Gastrocnemius medialis (tissue), 4 donors: ENCODE data around the gene LRRC74A.

Experiments used
- CTCF ChIP-seq, 5 experiments: fragments of 450-650 bp in 3 of 5; fragments of 200-600 bp in 2 of 5; sonication (generic) in 2 of 5; IDR thresholded peaks in 4 of 5; conservative IDR thresholded peaks in 1 of 5; 1 replicate in 4 of 5; 2 replicates in 1 of 5; pipeline ENCODE4 v1.5.1; 2016 to 2019; ENCODE audit warnings: antibody characterized with exemption in 5 of 5, mild to moderate bottlenecking in 3 of 5, moderate library complexity in 3 of 5
- POLR2A ChIP-seq, 2 donors: fragments of 450-650 bp; IDR thresholded peaks; one replicate each; pipeline ENCODE4 v1.6.1; 2017; ENCODE audit warnings: antibody characterized with exemption in 2 of 2, mild to moderate bottlenecking in 2 of 2, moderate library complexity in 2 of 2

DNA sequence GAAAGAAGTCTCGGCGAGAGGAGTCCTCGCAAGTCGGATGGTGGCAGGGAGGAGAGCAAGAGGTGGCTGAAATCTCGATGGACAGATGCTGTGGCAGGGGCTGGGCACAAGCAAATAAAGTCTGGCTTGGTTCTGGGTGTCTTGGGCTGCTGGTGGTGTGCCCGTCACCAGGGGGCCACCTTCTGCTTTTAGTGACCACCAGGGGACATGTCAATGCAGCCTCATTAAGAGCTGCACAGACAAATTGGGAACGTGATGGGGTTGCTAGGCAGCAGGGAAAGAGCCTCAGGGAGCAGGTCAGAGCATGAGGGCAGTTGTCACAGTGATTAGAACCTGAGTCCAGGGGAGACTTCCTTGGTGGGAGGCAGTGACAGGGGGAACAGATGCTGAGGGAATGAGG lies 44.0 kb downstream of the LRRC74A start:
- no peak for TF ChIP-seq POLR2A (IDR thresholded peaks at IDR 0.05)
- TF ChIP-seq CTCF (IDR thresholded peaks at IDR 0.05 in 4 of 5, conservative IDR thresholded peaks at IDR 0.05 in 1 of 5) = no peak
